NCI-H345 treated with DMSO at 0.1 percent for 48 hours (cell line): ENCODE measurements around the gene SYNDIG1.

Experiments
- DNase-seq: peaks from one replicate; lab custom pipeline; 2025; ENCODE audit not compliant: unreplicated experiment; lab: John Stamatoyannopoulos, UW

The SYNDIG1 gene

GRCh38 chr20:24583169-24583792 is 113.9 kb downstream of the SYNDIG1 start:
- no peak for DNase-seq

DNA sequence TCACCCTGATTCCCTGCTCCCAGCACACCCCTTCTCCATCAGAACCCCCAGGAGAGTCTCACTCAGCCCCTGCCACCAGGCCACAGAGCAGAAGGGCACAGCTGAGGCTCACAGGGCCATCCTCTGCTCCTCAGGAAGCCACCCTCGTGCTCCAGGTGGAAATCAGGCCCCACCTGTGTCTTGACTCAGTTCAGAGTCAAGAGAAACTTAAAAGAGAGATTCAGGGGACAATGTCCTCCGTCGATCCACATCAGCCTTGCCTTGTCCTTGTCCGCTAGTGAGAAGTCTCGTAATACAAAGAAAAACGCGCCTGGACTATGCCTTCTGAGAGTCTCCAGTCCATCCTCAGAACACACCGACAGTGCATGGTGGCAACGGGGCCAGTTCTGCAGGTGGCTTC is 114.6 kb downstream of the SYNDIG1 start:
- DNase-seq = no peak

DNA sequence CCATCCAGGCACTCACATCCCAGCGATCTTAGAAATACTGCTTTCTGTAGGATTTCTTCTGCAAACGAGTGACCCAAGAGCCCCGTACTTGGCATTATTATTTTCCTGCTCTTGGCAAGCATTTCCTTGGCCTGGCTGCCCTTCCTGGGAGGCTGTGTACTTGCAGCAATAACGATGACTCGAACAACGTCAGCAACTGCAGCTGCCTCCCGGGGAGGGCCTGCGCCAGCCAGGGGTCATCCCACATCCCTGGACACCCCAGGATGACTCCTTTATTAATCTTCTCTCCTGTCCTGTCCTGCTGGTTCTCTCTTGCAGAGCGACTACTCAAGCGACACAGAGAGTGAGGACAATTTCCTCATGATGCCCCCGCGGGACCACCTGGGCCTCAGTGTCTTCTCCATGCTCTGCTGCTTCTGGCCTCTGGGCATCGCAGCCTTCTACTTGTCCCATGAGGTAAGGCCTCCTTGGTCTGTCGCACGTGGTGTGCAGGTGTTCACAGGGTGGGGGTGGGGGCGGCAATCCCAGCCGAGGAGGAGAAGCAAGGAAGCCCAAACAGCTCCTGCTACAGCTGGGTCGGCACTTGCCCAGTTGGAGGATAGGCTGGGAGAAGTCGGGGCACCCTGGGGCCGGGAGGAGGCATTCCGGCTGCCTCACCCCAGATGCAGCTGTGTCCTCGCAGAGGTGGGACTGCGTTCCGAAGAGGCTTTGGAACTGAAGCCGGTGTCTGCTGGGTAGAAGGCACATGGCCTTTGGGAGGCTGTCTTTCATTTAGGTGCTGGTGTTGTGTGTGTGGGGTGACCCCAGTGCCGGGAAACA is 115.3 kb downstream of the SYNDIG1 start:
- no peak for DNase-seq

DNA sequence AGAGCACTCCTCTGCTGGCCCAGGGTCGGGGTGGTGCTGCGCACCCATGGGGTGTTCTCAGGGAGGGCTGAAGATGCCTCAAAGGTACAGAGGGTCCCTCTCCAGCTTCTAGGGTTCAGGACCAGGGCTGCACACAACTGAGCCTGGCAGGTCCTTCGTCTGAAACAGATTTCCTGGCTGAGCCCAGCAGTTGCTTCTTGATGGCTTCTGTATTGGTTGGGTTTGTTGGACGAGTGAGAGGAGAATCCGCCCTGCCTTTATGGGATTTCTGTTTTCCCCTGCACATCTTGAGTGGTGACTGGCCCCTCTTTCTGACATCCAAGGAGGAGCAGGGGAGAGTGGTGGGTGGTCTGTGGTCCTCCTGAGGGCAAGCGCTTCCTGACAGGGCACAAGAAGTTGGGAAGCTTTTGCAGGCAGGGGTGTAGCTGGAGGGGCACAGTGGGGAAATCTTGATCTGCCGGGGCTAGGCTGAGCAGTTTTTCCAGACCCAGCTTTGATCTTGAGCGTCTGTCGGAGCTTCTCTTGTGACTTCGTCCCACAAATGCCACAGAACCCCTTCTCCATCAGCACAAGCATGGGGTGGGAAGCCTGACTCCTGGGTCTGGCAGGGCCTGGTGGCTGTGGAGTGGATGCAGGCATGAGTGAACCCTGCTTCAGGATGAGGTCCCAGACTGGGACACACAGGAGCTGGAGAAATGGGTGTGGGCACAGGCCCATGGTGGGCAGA is 116.5 kb downstream of the SYNDIG1 start:
- DNase-seq = no peak

- DNase-seq = no peak
Measured at GRCh38 chr20:24586523-24586840, 117.1 kb downstream of the SYNDIG1 start.

DNA sequence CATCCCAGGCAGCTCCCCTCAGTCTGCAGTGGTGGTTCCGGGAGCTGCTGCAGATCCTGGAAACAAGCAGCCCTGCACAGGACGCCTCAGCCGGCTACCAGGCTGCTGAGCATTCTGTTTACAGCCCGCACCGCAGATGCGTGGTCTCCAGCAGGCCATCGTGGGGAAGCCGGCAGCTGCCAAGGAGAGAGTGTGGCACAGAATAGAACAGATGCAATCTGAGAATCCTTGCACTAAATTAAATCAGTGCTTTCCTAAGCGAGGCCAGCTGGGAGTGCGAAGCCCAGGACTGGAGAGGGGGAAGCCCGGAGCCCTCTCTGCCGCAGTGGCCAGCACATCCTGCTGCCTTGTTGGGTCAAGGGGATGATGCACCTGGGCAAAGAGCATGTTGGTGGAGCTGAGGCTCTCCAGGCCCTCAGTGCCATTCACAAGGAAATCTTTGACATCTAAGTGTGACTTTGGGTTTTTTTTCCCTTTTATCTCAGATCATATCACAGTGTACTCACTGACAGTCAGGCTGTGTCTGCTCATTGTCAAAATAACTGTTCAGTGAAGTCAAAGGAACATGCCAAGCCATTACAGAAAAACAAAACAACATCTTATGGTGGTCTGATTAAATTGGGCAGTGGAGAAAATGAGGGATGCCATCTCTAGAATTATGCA is 118.1 kb downstream of the SYNDIG1 start:
- no peak for DNase-seq

GRCh38 chr20:24588047-24588635 is 118.7 kb downstream of the SYNDIG1 start:
- DNase-seq = no peak

- DNase-seq = no peak
Measured at GRCh38 chr20:24588725-24589340, 119.4 kb downstream of the SYNDIG1 start.

DNA sequence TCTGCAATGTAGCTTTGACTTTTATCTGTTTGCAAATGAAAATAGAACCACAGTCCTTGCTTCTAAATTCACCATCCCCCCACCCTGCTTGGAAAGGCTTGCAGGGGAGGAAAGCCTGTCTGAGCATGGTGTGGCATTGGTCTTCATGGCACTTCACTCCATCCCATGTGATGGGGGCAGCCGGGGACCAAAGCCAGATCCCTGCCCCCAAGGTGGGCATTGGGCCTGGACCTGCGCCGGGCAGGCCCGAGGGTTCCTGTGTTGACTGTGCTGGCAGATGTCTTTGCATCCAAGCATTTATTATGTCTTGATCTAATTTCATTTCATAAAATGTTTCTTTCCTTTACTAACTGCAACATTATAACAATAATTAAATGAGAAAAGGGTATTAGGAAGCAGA is 120.0 kb downstream of the SYNDIG1 start:
- DNase-seq = no peak

- no peak for DNase-seq
Measured at GRCh38 chr20:24589815-24590177, 120.4 kb downstream of the SYNDIG1 start.

- DNase-seq = no peak
Measured at GRCh38 chr20:24590178-24590982, 121.0 kb downstream of the SYNDIG1 start.

- DNase-seq = no peak
Measured at GRCh38 chr20:24597051-24597450, 127.6 kb downstream of the SYNDIG1 start.

GRCh38 chr20:24598346-24598745 is 128.9 kb downstream of the SYNDIG1 start:
- DNase-seq = no peak

DNA sequence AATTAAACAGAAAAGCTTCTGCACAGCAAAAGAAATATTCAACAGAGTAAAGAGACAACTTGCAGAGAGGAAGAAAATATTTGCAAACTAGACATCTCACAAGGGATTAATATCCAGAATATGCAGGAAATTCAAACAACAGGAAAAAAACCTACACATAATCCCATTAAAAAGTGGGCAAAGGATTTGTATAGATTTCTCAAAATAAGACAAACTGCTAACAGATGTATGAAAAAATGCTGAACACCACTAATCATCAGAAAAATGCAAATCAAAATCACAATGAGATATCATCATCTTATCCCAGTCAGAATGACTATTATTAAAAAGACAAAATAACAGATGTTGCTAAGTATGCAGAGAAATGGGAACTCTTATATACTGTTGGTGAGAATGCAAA is 129.6 kb downstream of the SYNDIG1 start:
- no peak for DNase-seq

- DNase-seq = no peak
Measured at GRCh38 chr20:24600012-24600411, 130.6 kb downstream of the SYNDIG1 start.

DNA sequence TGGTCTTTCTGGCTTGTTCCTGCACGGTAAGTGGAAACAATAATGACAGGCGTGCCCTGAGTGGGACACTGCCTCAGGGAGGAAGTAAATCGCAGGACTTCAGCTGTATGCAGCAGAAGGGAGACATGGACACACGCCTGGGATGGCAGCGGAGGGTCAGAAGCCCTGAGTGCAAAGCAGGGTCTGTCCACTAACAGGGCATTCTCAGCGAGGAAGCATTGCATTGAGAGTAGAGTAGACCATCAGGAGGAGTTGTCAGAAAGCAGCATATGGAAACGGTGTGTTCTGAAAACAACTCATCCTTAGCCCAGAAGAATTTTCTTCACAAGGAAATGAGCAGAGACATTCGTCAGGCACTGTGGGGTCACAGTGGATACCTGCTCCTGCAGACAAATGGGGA is 134.0 kb downstream of the SYNDIG1 start:
- no peak for DNase-seq

GRCh38 chr20:24604966-24605665 is 135.7 kb downstream of the SYNDIG1 start:
- no peak for DNase-seq

DNA sequence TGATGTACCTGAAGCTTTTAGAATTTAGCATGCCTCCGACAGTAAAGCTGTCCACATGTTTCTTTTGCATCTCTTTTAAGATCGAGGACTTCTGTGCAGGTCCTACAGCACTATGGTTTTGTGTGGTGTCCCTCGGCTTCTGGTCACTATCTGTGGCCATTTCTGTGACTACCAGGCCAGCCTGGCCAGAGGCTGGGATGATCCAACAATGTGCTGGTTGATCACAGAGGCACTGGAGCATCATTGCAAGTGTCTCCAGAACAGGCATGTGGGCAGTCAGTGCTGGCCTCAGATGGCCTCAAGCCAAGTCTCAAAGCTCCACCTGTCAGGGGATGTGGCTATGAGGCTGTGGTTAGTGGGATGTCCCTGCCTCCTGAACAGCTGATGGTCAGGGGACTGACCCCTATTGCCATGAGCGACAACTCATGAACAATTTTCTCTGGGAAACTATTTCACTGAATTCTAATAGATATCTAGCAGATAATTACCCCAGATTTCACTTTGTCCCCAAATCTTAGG is 136.6 kb downstream of the SYNDIG1 start:
- no peak for DNase-seq

- DNase-seq = no peak
Measured at GRCh38 chr20:24607402-24607801, 138.0 kb downstream of the SYNDIG1 start.
